HepG2 (cell line): ENCODE measurements around the gene ENDOU. TPM values are rescaled to one million over a fixed set of nuclear protein-coding genes. Genes with fewer than 3 reads are reported as not detected.
A peak's percentile ranks its signal among the peaks of the same experiment; 100 is the strongest.

Experiments used
- AGO2 ChIP-seq: fragments of 200-400 bp; formaldehyde crosslinking; optimal IDR thresholded peaks from 2 replicates; pipeline ENCODE3; 2017; ENCODE audit warnings: mild to moderate bottlenecking, low read depth, low read length, moderate library complexity
- FLYWCH1 ChIP-seq: sonication (generic); formaldehyde crosslinking; IDR thresholded peaks from 2 replicates; pipeline ENCODE4 v1.8.1; 2023; ENCODE audit warnings: mild to moderate bottlenecking, missing genetic modification reagents
- FOSL1 ChIP-seq: sonication (generic); formaldehyde crosslinking; IDR thresholded peaks from 2 replicates; pipeline ENCODE4 v1.9.0; 2021; ENCODE audit warnings: missing genetic modification reagents, borderline replicate concordance
- GTF2F1 ChIP-seq: fragments of 150-350 bp; IDR thresholded peaks from 2 replicates; pipeline ENCODE4 v1.6.1; 2014; ENCODE audit warnings: low read length
- HNRNPLL ChIP-seq: fragments of 200-400 bp; formaldehyde crosslinking; IDR thresholded peaks from 2 replicates; pipeline ENCODE4 v1.6.1; 2017; ENCODE audit warnings: mild to moderate bottlenecking, low read depth, low read length; ENCODE audit not compliant: poor library complexity, severe bottlenecking
- IRF2 ChIP-seq: IDR thresholded peaks from 2 replicates; pipeline ENCODE4 v1.6.1; 2018; ENCODE audit warnings: missing genetic modification reagents, missing compliant biosample characterization
- KDM5A ChIP-seq: fragments of 200-600 bp; sonication (generic); IDR thresholded peaks from 2 replicates; pipeline ENCODE4 v1.7.0; 2018; ENCODE audit warnings: antibody characterized with exemption, mild to moderate bottlenecking, low read length, borderline replicate concordance
- NFYC ChIP-seq: IDR thresholded peaks from 2 replicates; pipeline ENCODE4 v1.6.1; 2016; ENCODE audit warnings: missing genetic modification reagents, missing compliant biosample characterization
- RARA ChIP-seq: IDR thresholded peaks from 2 replicates; pipeline ENCODE4 v1.6.1; 2016; ENCODE audit warnings: missing genetic modification reagents, missing compliant biosample characterization
- RFX3 ChIP-seq: IDR thresholded peaks from 2 replicates; pipeline ENCODE4 v1.6.1; 2016; ENCODE audit warnings: missing biosample characterization, missing genetic modification reagents
- SP1 ChIP-seq, 2 experiments: fragments of 450-650 bp in 1 of 2; sonication (generic) in 1 of 2; formaldehyde crosslinking in 1 of 2; IDR thresholded peaks; 2 replicates each; pipeline versions ENCODE4 v1.4.0 to v1.6.1; 2016 to 2020; ENCODE audit warnings: missing genetic modification reagents in 1 of 2
- SP4 ChIP-seq: sonication (generic); formaldehyde crosslinking; IDR thresholded peaks from 2 replicates; pipeline ENCODE4 v1.8.1; 2023; ENCODE audit warnings: mild to moderate bottlenecking, missing genetic modification reagents
- ZMAT3 ChIP-seq: sonication (generic); formaldehyde crosslinking; conservative IDR thresholded peaks from 2 replicates; pipeline ENCODE4 v1.7.0; 2021; ENCODE audit warnings: missing genetic modification reagents
- ZNF530 ChIP-seq: sonication (generic); formaldehyde crosslinking; IDR thresholded peaks from 2 replicates; pipeline ENCODE4 v1.5.0; 2020; ENCODE audit warnings: low read depth, mild to moderate bottlenecking, missing genetic modification reagents
- ZNF761 ChIP-seq: sonication (generic); formaldehyde crosslinking; conservative IDR thresholded peaks from 2 replicates; pipeline ENCODE4 v1.4.0; 2020; ENCODE audit warnings: mild to moderate bottlenecking, missing genetic modification reagents
- polyA plus RNA-seq, 8 experiments: library from polyadenylated mRNA; depleted of rRNA in 3 of 8; stranded (reverse) in 7 of 8; unstranded in 1 of 8; fragments of >200 nt; fragmentation: Illumina TruSeq in 4 of 8; extraction: Trizol in 4 of 8; gene quantifications; 2 replicates each; pipeline versions ENCODE4 v1.2.1 to v1.2.3, GENCODE V29; 2011 to 2016; ENCODE audit warnings: low read depth in 4 of 8, missing spikeins in 1 of 8, mixed read lengths in 1 of 8; ENCODE audit not compliant: insufficient read depth in 1 of 8
- total RNA-seq, 5 experiments: library from RNA; depleted of rRNA; stranded (reverse); fragments of >200 nt; fragmentation: Illumina TruSeq; extraction: Trizol; gene quantifications; 2 replicates each; pipeline ENCODE4 v1.2.3, GENCODE V29; 2016; ENCODE audit warnings: low read depth in 1 of 5
- TF ChIP-seq, protein P1 (sequence below): sonication (generic); formaldehyde crosslinking; IDR thresholded peaks from 2 replicates; pipeline ENCODE4 v1.5.0; 2020; ENCODE audit warnings: missing genetic modification reagents
- TF ChIP-seq, protein P2 (sequence below): sonication (generic); formaldehyde crosslinking; IDR thresholded peaks from 2 replicates; pipeline ENCODE4 v1.5.1; 2020; ENCODE audit warnings: mild to moderate bottlenecking, missing genetic modification reagents, borderline replicate concordance
- TF ChIP-seq, protein P3 (sequence below): sonication (generic); formaldehyde crosslinking; IDR thresholded peaks from 2 replicates; pipeline ENCODE4 v1.8.1; 2023; ENCODE audit warnings: mild to moderate bottlenecking, missing genetic modification reagents

Gene ENDOU
- total and polyA plus RNA-seq, 2 of the 13 experiments (the other 11 are each of a cell fraction or from before 2014, with no cell fraction given) = not detected

DNA sequence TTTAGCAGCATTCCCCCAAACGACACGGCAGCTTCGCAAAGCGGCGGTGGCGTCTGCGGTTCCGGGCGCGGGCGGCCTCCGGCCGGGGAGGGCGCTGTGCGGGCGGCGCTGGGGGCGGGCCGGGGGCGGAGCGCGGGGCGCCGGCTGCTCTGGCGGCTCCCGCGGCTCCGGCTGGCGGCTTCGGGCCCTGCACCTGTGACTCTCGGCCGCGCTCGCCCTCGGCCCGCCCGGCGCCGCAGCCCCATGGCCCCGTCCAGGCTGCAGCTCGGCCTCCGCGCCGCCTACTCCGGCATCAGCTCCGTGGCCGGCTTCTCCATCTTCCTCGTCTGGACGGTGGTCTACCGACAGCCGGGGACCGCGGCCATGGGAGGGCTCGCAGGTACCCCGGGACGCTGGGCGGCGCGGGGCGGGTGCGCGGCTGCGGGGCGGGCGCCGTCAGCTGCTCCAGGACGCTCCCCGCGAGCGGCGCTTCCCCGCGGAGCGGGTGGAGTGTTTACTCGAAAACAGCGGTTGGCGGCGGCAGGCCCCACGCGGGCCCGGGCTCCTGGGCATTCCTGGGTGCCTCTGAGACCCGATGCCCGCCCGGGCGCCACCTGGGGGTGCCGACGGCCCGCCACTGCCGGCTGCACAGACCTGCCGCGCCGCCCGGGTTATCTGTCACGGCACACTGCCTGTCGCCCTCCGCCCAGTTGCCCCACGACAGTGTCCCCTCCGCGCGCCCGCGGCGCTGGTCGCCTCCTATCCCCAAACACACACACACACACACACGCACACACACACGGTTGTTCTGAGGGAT lies 48.0 kb upstream of the ENDOU start, which contains the start of gene SLC48A1 (continued):
- TF ChIP-seq RARA (CRISPR knock-in tag) = no peak
- TF ChIP-seq ZMAT3 (CRISPR knock-in tag) = 0 out of 2 replicates have a peak, but pooled peaks have one; percentile 28
- TF ChIP-seq ZNF530 (CRISPR knock-in tag) = no peak
- no peak for TF ChIP-seq RFX3 (CRISPR knock-in tag)
- TF ChIP-seq SP1 (IDR thresholded peaks at IDR 0.05) = no peak
- TF ChIP-seq SP1 (CRISPR knock-in tag; IDR thresholded peaks at IDR 0.05) = peak; percentile 46; the same call in 1 of the 2 replicates
- peak; percentile 69 for TF ChIP-seq HNRNPLL
- TF ChIP-seq GTF2F1 = no peak
- TF ChIP-seq, protein P1, sequence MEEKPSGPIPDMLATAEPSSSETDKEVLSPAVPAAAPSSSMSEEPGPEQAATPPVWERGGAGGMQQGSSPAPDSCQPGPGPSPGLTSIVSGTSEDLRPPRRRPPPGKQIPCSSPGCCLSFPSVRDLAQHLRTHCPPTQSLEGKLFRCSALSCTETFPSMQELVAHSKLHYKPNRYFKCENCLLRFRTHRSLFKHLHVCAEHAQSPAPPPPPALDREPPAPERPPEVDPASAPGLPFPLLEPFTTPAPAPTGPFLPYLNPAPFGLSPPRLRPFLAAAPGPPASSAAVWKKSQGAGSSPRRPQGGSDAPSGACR (CRISPR knock-in tag) = no peak
- no peak for TF ChIP-seq KDM5A
- TF ChIP-seq FOSL1 (CRISPR knock-in tag) = no peak
- no peak for TF ChIP-seq SP4 (CRISPR knock-in tag)
- no peak for TF ChIP-seq ZNF761 (CRISPR knock-in tag)
- TF ChIP-seq IRF2 (CRISPR knock-in tag) = no peak
- TF ChIP-seq, protein P2, sequence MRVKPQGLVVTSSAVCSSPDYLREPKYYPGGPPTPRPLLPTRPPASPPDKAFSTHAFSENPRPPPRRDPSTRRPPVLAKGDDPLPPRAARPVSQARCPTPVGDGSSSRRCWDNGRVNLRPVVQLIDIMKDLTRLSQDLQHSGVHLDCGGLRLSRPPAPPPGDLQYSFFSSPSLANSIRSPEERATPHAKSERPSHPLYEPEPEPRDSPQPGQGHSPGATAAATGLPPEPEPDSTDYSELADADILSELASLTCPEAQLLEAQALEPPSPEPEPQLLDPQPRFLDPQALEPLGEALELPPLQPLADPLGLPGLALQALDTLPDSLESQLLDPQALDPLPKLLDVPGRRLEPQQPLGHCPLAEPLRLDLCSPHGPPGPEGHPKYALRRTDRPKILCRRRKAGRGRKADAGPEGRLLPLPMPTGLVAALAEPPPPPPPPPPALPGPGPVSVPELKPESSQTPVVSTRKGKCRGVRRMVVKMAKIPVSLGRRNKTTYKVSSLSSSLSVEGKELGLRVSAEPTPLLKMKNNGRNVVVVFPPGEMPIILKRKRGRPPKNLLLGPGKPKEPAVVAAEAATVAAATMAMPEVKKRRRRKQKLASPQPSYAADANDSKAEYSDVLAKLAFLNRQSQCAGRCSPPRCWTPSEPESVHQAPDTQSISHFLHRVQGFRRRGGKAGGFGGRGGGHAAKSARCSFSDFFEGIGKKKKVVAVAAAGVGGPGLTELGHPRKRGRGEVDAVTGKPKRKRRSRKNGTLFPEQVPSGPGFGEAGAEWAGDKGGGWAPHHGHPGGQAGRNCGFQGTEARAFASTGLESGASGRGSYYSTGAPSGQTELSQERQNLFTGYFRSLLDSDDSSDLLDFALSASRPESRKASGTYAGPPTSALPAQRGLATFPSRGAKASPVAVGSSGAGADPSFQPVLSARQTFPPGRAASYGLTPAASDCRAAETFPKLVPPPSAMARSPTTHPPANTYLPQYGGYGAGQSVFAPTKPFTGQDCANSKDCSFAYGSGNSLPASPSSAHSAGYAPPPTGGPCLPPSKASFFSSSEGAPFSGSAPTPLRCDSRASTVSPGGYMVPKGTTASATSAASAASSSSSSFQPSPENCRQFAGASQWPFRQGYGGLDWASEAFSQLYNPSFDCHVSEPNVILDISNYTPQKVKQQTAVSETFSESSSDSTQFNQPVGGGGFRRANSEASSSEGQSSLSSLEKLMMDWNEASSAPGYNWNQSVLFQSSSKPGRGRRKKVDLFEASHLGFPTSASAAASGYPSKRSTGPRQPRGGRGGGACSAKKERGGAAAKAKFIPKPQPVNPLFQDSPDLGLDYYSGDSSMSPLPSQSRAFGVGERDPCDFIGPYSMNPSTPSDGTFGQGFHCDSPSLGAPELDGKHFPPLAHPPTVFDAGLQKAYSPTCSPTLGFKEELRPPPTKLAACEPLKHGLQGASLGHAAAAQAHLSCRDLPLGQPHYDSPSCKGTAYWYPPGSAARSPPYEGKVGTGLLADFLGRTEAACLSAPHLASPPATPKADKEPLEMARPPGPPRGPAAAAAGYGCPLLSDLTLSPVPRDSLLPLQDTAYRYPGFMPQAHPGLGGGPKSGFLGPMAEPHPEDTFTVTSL = no peak
- TF ChIP-seq NFYC (CRISPR knock-in tag) = no peak
- TF ChIP-seq, protein P3, sequence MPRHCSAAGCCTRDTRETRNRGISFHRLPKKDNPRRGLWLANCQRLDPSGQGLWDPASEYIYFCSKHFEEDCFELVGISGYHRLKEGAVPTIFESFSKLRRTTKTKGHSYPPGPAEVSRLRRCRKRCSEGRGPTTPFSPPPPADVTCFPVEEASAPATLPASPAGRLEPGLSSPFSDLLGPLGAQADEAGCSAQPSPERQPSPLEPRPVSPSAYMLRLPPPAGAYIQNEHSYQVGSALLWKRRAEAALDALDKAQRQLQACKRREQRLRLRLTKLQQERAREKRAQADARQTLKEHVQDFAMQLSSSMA (CRISPR knock-in tag) = 0 out of 2 replicates have a peak, but pooled peaks have one; percentile 26
- no peak for TF ChIP-seq FLYWCH1 (CRISPR knock-in tag)
- TF ChIP-seq AGO2 = peak; percentile 19
